Bone marrow (tissue), 2 donors: ENCODE data around the gene MATN3.

ENCODE experiments used
- DNase-seq, 2 donors: peaks; one replicate each; lab custom pipeline; 2025; lab: John Stamatoyannopoulos, UW

The MATN3 gene

DNA sequence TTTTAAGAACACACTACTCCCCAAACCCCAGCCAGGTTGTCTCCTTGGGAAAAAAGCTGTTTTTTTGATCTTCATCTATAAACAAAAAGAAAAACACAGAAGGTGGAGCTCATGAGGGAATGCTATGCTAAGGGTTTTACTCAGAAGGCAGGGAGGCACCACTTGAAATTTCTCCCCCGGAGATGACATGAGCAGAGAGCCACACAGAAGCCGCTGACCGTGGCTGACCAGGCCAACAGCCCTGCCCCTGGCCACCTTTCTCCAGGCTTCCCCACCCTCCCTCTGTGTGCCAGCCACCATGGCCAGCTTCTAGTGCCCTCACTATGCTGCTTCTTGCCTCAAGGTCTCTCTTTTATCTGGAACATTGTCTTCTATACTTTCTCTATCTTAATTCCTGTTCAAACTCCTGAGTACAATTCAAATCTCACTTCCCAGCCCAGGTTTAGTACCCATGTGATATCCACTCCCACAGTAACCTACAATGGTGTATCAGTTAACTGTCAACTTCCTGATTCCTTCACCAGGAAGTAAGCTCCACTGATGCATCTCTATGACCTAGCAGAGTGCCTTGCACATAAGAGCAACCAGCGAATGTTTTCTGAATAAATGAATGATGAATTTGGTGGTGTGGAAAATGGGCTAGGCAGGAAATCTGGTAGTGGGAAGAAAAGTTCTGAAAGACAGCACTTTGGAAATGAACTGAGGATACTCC lies 23.6 kb upstream of the MATN3 start:
- no peak for DNase-seq

DNA sequence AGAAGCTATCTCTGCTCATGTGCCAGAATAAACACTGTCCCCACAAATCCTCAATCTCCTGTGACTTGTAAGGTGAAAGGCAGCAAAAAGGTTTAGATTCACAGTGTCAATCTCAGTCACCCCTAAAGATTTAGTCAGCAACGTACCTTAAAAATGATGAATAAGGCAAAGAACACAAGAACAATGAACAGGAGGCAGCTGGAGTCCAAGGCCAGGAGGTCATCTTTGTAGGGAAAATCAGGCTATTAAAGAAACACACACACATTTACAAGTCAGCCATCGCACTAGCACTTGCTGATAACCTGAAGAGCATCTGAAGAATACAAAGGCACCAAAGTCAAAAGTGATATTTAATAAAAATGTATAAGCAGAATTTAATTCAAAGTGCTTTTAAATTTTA lies 22.4 kb upstream of the MATN3 start:
- DNase-seq = no peak

DNA sequence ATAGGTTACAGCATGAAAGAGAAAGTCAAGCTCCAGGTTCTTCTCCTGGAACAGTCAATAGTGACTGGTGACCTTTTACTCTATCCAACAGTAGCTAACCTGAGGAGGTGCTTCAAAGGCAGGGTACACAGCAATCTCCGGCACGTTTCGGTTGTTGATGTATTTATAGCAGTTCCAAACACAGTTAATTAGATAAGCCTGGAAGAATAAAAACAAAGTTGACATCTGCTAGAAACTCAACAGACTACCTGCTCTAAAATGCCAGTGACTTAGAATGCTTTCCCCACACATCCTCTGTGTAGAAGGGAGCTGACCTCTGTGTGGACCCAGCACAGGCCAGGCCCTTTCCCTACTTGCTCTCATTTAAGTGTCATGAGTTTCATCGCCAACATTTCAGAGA lies 21.8 kb upstream of the MATN3 start:
- no peak for DNase-seq

DNA sequence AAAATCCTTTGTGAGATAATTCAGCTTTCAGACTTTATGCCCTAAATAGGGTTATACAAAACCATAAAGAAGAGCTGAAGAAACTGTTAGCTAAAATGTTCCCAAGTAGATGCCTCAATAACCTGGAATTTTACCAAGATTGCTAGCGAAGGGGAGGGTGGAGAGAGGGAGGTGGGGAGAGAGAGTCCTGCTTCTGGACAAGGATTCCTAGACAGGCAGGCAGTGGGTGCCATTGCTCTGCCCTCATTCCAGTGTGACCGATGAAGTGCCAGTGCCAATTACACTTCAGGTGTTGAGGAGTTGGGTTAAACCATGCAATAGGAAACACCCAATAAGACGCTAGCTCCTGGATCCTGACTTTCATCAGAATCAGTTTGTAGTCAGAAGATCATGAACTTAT lies 20.9 kb upstream of the MATN3 start:
- DNase-seq = no peak

DNA sequence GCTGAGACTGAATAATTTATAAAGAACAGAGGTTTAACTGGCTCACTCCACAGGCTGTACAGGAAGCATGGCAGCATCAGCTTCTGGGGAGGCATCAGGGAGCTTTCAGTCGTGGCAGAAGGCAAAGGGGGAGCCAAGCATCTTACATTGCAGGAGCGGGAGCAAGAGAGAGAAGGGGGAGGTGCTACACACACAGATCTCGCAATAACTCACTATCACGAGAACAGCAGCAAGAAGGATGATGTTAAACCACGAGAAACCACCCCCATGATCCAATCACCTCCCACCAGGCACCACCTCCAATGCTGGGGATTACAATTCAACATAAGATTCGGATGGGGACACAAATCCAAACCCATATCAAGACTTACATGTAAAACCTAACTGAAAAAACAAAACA lies 17.8 kb upstream of the MATN3 start:
- no peak for DNase-seq

DNA sequence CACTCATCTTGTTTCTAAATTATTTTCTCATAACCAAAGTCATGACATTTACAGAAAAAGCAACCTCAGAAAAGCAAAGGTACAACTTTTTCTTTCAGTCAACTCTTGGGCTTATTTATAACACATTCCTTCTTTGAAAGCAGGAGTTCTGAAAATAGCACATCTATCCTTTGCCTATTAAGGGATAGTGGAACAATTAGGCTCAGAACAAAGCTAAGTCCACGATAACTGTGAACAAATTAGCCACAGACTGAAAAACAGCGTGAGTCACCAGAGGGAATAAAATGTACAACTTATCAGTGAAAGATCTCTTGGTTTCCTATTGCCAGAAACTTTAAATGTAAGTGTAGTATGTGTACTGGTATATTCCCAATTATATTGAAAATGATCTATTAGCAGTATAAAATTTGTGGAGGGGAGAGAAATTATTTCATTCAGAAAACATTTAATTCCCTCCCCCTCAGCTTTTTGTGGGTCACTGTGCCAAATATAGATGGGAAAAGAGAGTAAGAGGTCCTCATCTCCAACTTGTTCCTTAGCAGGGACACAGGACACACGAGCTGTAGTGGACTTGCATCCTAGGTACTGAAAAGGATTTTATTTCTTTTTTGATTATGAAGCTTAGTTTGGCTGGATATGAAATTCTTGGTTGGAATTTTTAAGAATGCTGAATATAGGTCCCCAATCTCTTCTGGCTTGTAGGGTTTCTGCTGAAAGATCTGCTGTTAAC lies 15.4 kb upstream of the MATN3 start:
- DNase-seq = no peak

DNA sequence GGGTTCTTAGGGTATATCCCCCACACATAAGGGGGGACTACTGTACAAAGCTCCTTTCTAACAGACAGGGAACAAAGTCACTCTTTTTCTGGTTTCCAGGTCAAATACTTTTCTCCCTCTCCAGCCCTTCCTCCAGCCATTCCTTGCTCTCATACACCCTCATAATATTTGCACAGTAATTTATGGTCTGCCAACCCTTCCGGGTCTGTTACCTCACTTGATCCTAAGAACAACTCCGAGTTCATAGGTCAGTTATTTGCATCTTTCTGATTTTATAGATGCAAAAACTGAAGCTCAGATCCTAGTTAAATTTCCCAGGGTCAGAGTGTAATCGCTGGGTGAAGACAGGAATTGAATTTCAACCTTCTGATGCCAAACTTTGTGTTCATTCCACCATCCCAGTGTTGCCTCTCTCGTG lies 14.8 kb upstream of the MATN3 start:
- DNase-seq = no peak

DNA sequence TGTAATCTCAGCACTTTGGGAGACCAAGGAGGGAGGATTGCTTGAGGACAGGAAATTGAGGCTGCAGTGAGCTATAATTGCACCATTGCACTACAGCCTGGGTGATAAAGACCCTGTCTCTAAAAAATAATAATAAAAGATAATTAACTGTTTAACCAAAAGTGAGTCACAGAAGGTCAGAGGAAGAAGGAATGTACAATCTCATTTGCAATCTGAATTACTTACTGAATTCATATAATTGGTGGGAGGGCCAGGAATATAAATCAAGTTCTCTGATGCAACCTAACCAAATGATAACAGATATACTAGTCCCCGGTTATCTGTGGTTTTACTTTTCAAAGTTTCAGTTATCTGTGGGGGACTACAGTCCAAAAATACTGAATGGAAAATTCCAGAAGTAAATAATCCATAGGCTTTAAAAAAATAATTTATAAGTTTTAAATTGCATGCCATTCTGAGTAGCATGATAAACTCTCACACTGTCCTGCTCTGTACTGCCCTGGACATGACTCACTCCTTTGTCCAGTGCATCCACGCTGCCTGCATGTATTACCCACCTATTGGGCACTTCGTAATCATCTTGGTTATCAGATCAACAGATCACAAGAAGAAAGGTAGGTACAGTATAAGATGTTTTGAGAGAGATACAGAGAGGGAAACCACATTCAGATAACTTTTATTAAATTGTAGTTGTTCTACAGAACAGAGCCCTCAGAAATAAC lies 12.8 kb upstream of the MATN3 start:
- no peak for DNase-seq

DNA sequence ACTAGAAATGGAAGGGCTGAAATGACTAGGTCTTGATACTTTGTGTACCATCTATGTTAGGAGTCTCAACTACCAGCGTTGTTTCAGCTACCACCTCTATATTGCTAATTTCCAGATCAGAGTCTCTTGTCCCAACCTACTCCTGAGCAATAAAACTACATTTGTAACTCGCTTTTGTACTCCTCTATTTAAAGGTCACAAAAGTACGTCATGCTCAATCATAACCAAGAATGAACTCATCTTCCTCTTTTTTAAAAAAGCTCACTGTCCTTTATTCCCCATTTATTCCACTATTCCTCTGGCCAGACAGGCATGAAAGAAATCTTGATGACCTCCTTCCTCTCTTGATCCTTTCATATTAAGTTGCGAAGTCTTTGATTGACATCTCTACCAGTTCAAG lies 11.2 kb upstream of the MATN3 start:
- DNase-seq = no peak

DNA sequence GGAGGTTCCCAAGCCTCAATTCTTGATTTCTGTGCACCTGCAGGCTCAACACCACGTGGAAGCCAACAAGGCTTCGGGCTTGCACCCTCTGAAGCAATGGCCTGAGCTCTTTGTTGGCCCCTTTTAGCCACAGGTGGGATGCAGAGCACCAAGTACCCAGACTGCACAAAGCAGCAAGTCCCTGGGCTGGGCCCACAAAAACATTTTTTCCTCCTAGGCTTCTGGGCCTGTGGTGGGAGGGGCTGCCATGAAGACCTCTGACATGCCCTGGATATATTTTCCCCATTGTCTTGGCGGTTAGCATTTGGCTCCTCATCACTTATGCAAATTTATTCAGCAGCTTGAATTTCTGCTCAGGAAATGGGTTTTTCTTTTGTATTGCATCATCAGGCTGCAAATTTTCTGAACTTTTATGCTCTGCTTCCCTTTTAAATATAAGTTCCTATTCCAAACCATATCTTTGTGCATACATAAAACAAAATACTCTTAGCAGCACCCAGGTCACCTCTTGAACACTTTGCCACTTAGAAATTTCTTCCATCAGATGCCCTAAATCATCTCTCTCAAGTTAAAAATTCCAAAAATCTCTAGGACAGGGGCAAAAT lies 9.0 kb upstream of the MATN3 start:
- no peak for DNase-seq

DNA sequence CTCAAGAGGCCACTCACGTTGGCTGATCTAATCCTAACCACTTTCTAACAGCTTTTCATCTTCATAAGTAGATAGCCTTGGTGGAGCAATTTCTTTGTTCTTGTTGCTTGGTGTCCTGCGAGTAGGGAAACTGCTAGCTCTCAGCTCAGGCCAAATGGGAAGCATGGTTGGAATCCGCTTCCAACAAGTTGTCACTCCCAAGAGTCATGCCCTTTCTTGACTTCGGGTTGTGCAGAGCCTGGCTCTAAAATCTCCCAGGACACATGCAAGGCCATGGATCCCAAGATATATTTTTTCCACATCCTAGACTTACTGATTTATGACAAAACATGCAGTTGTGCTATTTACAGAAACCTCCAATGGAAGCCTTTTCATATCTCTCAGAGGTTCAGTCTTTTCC lies 7.3 kb upstream of the MATN3 start:
- no peak for DNase-seq

DNA sequence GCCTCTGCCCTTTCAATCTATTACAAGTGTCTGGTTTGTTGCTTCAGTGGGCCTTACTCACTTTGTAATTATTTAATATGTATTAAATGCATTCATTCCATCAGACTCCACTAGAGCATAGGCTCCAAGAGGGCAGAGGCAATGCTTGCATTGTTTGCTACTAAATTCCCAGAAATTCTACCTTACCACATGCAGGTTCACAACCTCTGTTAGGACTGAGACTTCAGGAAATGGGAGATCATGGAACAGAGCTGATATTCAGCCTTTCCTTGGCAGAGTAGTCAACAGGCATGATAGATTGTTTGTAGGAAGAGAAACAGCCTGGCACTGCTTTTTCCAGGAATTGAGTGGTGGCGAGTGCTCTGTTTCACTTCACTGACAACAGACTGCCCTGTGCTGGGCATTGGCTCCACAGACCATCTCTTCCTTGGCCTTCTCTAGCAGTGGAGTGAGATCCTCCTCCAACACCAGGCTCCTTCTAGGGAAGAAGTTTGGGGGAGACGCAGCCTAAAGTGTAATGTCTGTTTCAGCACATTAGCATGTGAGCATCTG lies 6.2 kb upstream of the MATN3 start:
- no peak for DNase-seq

DNA sequence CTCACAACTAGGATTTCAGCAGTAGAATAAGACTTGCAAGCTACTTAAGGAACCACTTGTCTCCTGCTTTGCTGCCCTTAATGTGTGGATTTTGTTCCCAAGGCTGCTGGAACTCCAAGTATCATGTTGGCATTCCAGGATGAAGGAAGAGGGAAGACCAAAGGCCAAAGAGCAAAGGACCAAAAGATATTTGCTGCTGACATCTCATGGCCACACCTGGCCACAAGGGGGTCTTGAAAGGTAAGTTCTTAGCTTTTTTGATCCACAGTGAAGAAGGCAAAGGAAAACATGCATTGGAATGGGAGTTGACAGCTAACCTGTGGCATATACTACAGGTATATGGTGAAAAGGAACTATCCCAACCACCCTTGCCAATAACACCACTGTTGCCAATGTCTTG lies 3.9 kb upstream of the MATN3 start:
- DNase-seq = no peak

DNA sequence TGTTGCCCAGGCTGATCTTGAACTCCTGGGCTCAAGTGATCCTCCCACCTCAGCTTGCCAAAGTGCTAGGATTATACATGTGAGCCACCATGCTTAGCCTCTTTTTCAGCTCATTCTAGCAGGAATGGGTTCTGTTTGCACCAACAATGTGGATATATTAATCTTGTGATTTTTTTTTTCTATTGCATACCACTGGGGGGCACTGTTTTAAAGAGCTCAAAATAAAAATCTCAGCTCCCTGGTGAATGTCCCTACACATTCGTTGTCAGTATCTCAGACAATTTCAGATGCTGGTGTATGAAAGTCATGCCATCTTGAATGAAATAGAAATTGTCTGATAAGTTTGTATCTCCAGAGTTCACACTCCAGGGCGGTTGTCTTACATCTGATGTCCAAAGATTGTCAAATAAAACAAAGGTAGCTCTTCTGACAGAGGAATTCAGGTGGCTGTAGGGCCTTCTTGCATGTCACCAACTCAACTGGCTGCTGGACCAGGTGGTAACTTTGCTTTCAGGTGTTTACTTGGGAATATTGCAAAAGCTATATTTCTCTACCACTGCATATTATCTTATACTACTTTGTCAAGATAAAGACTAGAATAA lies 3.1 kb upstream of the MATN3 start:
- no peak for DNase-seq

DNA sequence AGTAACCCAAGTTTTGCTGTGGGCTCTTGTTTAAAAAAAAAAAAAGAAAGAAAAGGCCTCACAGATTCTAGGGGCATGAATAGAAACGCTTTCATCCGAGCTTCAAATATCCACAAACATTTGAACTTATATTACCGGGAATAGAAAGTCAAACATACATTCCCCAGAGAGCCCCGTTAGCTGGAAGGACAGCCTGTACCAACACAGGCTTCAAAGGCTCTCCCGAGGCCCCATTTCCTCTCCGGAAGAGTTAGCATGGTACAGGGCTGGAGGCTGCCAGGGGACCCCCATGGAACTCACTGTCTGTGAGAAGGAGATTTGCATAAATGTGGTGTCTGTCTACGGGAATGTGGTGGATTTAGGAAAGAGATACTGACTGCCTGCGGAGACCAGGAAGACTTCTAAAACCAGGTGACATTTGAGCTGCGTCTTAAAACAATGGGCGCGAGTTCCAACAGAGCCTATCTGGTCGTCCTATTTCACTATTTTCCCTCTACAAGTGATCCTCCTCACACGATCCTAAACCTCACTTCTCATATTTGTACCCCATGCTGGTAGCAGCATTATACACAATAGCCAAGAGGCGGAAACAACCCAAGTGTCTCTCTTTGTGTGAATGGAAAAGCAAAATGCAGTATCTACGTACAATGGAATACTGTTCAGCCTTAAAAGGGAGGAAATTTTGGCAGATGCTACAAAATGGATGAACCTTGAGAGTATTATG lies 820 bp upstream of the MATN3 start:
- DNase-seq = no peak

DNA sequence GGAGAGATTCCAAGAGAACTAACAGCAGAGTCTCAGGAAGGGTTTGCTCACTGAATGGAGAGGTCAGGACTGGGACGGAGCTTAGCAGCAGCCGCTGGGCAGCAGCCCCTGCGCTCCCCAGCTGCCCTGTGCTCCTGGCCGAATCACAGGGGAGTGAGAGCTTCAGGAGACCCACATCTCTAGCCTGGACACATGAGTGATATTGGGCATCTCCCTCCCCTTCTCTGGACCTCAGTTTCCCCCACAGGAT lies 511 bp downstream of the MATN3 start:
- DNase-seq = no peak

DNA sequence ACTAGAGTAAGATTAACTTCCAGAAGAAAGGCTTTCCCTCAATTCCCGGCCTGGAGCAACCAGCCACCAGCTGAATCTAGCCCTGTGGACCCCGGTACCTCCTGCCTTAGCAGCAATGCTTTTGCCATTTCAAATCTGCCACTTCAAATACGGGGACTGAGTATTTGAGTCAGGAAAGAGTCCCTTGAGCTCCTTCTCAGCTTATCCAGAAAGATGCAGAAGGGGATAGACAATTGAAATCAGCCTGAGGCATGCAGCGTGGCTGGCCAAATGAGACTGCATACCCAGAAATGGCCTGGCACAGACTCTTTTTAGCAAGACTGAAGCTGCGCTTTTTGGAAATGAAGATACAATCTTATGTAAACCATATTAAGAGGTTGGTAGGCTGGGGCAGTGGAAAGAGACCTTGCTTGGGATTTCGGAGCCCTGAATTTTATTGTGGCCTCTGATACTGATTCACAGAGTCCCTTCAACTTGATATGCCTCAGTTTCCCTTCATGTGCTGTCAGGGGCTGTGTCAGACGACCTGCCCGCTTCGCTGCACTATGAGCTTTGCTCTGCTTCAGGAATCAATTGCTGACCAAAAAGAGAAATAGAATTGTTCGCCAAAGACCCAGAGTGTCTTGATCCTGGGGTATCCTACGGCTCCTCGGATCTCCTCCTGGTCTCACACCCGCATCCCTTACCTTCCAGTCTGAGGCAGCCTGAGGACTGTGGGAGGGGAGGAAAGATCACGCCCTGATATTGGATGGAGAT lies 1.0 kb downstream of the MATN3 start:
- no peak for DNase-seq

DNA sequence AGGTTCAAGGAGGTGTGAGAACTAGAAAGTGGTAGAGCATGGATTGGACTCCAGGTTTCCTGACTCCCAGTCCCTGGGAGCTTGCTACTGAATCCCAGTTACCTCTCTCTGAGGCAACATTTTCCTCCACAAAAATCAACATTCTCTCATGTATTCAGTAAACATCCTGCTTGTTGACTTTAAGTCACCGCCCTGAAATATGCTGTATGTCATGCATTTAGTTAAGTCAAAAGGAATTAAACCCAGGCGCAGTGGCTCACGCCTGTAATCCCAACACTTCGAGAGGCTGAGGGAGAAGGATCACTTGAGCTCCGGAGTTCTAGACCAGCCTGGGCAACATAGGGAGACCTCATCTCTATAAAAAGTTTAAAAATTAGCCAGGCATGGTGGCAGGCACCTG lies 3.8 kb downstream of the MATN3 start:
- DNase-seq = no peak

DNA sequence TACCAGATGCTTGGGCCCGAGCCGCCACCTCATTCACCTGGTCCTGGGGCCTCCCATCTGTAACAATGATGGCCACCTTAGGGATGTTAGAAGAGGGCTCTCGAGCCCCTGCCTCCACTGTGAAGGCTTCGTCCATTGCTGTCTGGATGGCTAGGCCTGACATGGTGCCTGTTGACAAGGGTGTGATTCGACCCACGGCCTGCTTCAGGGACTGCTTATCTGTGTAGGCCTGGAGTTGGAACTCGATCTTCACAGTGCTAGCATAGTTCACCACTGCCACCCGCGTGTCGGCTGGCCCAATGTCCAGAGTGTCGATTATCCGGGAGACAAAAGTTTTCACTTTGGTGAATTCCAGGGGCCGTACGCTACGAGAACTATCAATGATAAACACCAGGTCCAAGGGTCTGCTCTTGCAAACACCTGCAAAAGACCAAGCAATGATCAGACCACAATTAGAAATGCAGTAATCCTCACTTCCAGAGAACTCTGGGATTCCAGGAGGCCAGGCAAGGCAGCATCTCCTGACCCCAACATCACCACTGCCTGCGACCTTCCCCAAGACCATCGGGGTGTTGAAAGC lies 6.5 kb downstream of the MATN3 start:
- DNase-seq = no peak

DNA sequence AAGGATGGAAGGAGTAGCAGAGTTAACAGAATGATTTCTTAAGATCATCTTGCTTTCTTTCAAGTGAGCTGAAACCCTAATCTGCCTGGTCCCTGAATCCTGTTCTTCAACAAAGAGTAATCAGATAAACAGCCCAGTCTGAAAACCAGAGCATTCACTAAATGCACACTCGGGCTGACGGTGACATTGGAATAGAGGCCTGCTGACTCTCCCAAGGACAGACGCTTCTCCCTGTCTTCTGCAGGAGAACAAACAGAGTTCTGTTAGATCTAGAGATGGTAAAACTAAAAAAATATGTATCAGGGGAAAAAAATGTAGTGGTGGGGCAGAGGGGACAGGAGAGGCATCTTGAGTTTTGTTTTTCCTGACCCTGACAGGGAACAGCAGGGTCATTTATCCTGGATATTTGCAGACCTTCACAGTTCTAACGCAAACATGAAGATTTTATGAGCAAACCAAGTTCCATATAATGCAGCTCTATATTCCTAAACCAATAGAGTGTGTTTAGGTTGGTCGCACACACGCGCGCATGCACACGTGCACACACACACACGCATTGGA lies 7.3 kb downstream of the MATN3 start:
- no peak for DNase-seq
